NCI-H2227 (cell line): Measurements from ENCODE around the gene MSH5.

ENCODE experiments used
- DNase-seq: peaks from one replicate; lab custom pipeline; 2025; ENCODE audit not compliant: unreplicated experiment; lab: John Stamatoyannopoulos, UW

The MSH5 gene

GRCh38 chr6:31712296-31712695 is 27.5 kb upstream of the MSH5 start:
- DNase-seq = no peak

GRCh38 chr6:31713465-31713864 is 26.3 kb upstream of the MSH5 start:
- no peak for DNase-seq

GRCh38 chr6:31713991-31714684 is 25.7 kb upstream of the MSH5 start:
- DNase-seq = peak; percentile 80

DNA sequence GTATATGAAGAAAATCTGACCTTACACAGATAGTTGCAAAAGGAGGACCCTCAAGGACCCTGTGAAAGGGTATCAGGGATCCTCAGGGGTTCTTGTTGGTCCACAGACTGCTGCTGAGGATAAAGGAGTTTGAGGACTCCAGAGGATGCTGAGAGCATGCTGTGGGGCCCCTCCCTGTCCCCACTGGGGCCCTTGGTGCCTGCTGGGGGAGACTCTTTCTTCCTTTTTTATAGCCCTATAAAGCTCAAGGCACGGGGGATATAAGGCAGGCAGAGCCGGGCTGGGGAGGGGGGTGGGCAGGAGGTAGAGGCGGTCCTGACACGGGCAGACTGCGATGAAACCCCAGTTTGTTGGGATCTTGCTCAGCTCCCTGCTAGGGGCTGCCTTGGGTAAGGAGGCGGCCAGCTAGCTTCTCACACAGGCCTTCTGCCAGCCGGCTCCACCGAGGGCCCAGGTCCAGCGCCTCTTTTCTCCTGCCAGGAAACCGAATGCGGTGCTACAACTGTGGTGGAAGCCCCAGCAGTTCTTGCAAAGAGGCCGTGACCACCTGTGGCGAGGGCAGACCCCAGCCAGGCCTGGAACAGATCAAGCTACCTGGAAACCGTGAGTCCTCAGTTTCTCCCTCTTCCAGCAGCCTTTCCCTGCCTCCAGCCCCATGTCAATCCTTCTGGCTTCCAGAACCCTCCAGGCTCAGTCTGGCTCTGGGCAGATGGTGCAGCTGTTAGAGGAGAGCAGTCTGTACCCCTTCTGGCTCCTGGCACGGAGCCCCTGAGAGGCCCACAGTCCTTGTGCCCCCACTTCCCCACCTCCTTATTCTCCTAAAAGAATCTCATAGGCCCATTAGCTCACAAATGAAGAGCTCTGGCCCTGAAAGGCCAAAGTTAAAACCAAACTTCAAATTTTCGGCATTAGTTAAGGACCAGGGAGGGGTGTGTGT is 24.5 kb upstream of the MSH5 start, which contains the start of gene LY6G6D:
Gene LY6G6D, plus strand, starts transcription at position 327 of the 937 bp plus-strand sequence. Its CDS starts 8 bp downstream, at position 335.
- DNase-seq = no peak

DNA sequence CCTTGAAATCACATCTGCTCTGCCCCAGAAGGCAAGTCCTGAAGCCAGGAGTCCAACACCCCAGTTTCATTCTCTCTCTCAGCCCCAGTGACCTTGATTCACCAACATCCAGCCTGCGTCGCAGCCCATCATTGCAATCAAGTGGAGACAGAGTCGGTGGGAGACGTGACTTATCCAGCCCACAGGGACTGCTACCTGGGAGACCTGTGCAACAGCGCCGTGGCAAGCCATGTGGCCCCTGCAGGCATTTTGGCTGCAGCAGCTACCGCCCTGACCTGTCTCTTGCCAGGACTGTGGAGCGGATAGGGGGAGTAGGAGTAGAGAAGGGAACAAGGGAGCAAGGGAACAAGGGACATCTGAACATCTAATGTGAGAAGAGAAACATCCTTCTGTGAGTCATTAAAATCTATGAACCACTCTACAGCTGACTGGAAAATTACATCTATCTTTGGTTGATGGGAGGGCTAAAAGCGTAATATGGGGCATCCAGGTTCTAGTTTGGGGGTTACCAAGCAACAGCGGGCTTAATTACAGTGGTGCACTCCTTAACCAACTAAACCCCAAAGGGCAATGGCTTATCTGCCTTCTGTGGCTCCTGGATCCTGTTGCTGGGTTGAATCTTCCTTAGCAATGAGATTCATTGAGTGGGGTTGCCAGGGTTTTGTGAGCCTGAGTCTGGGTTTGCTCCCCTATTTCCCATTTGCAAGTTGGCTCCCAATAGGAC is 22.1 kb upstream of the MSH5 start:
- DNase-seq = peak; percentile 29

- DNase-seq = no peak
These were observed 21.5 kb upstream of the MSH5 start for GRCh38 chr6:31718265-31718664.

GRCh38 chr6:31719001-31719400 is 20.8 kb upstream of the MSH5 start:
- no peak for DNase-seq

DNA sequence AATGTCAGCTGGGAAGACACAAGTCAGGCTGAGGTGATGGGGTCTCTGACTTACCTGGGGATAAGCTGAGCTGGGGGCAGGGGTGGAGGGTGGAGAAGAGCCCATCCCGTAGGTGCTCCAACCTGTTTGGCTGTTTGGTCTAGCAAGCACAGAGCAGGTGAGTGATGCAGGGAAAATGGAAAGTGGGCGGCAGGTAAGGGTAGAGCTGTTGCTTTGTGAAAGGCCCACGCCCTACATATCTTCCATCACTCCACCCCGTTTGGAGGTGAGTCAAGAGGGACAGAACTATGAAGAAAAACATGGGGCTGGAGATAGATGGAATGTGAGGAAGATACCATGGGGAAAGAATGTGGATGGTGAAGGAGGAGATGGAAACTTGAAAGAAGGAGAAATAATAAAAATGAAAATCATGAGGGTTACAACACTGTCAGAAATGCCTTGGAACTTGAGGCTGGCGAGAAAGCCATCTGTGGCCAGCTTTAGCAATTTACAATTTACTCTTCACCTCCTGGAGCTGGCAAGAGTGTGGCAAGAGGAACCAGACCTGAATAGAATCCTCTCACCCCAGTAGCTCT is 19.5 kb upstream of the MSH5 start:
- DNase-seq = no peak

GRCh38 chr6:31721351-31722020 is 18.3 kb upstream of the MSH5 start, which contains the start of gene LY6G6C:
Gene LY6G6C (minus strand): TSS chr6:31721746. CDS start chr6:31721679, 67 bp downstream.
- no peak for DNase-seq

- DNase-seq = no peak
These were observed 17.6 kb upstream of the MSH5 start for GRCh38 chr6:31722173-31722572.

GRCh38 chr6:31723245-31723979 is 16.4 kb upstream of the MSH5 start, which contains the start of gene MPIG6B:
Gene MPIG6B (plus strand): TSS chr6:31723373. CDS start chr6:31723384, 11 bp downstream.
- no peak for DNase-seq

- DNase-seq = no peak
These were observed 15.7 kb upstream of the MSH5 start for GRCh38 chr6:31723980-31724691.

GRCh38 chr6:31725502-31726350 is 14.1 kb upstream of the MSH5 start:
- DNase-seq = no peak

- DNase-seq = no peak
These were observed 12.6 kb upstream of the MSH5 start for GRCh38 chr6:31727034-31727716.

- DNase-seq = no peak
These were observed 11.8 kb upstream of the MSH5 start for GRCh38 chr6:31727717-31728671.

DNA sequence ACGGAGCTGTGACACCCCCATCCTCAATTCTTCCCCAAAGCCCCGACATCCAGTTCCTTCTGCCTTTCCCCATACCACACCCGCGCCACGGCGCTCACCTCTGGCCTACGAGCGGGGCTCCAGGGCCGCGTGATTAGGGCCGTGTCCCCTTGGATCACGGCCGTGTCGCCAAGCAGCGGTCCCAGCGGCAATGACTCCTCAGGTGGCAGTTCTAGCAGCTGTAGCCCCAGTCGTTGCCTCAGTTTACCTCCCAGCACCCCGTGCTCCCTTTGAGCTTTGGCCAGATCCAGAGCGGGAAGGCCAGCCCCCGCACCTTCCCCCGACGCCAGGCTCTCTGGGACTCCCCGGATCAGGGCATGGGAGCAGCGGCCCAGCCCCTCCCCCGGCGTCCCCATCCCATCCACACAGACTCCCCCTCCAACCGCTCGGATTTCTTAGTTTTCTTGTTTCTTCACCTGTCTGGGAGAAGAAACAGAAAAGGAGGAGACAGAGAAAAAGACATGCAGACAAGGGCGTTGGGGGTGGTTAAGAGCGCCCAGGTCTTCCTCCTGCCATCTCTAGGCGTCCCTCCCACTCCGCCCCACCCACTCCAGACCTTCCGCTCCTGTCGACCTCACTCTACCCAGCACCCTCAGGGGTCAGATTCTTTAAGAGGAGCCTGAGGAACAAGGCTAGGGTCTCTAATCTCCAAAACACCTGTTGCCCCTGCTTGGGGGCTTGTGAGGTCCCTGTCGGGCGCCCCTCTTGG is 10.9 kb upstream of the MSH5 start, which contains the start of gene DDAH2:
Gene DDAH2, minus strand, starts transcription at position 533 of the 748 bp plus-strand sequence. Its CDS starts 138 bp downstream, at position 395.
- DNase-seq = no peak
